GM21367 (cell line): ENCODE data around the gene RPS4Y2.

Experiments
- ATAC-seq: cut with Tn5 transposase; IDR thresholded peaks from one replicate; pipeline ENCODE4 v1.9.1; 2021; ENCODE audit not compliant: unreplicated experiment

RPS4Y2 gene

DNA sequence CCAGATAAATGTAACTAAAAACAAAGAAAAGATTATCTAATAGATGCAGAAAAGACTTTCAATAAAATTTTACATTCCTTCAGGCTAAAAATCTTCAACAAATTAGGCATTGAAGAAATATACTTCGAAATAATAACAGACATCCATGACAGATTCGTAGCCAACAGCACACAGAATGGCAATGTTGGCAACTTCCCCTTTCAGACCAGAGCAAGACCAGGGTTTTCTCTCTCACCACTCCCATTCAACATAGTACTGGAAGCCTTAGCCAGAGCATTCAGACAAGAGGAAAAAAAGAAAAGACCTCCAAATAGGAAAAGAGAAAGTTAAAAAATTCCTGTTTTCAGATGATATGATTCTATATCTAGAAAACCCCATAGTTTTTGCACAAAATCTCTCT, 61.2 kb downstream of the RPS4Y2 start:
- ATAC-seq = no peak
